ENCODE measurements around the gene EIF2A. TPM values are rescaled to one million over a fixed set of nuclear protein-coding genes. Genes with fewer than 3 reads are reported as not detected.

The EIF2A gene
- total RNA-seq, 3 donors from 2014 or later (not counting 1 experiment from before 2014, with no cell fraction given), result 102 to 124 (median 108) TPM

DNA sequence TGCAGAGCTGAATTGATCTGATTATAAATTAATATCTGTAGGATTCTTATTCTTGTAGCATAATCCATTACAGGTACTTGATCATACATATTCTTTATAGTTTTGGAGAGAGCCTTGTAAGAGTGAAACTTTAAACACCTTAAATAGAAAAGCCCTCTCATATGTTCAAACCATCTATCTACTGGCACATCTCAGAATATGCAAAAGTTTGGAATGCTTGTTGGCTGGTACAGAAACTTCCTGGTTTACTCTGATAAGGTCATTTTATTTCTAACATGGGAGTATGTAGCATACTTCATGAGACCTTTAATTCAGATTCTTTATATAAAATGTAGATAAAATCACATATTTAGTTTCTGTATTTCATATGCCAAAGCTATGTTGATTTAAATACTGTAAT is 34.6 kb downstream of the EIF2A start:
- H3K36me3 ChIP-seq (ENCODE audit: control insufficient read depth, insufficient read depth, low read length), result peaks cover 68% of the 10 kb centered on the region
- H3K27ac ChIP-seq (ENCODE audit: low read length), result no peak overlapping the region
- TF ChIP-seq, protein P1, sequence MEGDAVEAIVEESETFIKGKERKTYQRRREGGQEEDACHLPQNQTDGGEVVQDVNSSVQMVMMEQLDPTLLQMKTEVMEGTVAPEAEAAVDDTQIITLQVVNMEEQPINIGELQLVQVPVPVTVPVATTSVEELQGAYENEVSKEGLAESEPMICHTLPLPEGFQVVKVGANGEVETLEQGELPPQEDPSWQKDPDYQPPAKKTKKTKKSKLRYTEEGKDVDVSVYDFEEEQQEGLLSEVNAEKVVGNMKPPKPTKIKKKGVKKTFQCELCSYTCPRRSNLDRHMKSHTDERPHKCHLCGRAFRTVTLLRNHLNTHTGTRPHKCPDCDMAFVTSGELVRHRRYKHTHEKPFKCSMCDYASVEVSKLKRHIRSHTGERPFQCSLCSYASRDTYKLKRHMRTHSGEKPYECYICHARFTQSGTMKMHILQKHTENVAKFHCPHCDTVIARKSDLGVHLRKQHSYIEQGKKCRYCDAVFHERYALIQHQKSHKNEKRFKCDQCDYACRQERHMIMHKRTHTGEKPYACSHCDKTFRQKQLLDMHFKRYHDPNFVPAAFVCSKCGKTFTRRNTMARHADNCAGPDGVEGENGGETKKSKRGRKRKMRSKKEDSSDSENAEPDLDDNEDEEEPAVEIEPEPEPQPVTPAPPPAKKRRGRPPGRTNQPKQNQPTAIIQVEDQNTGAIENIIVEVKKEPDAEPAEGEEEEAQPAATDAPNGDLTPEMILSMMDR (IDR thresholded peaks at IDR 0.05), result no peak
- H3K4me3 Mint-ChIP-seq, result no peak overlapping the region
- H3K36me3 Mint-ChIP-seq, result peaks cover 11% of the 10 kb centered on the region
- H3K4me3 ChIP-seq (ENCODE audit: low read length), result no peak overlapping the region
- intact Hi-C loops (cut with micrococcal nuclease), result no loop called here
- no peaks in the 10 kb centered on the region for H3K27me3 ChIP-seq (ENCODE audit: control insufficient read depth, insufficient read depth, low read length)
- H3K27me3 Mint-ChIP-seq (ENCODE audit: low read depth in 2 of 2), result no peaks in the 10 kb centered on the region
- H3K4me1 ChIP-seq (ENCODE audit: control insufficient read depth, insufficient read depth, low read length), result no peaks in the 10 kb centered on the region
- no peaks in the 10 kb centered on the region for H3K9me3 Mint-ChIP-seq
- no peaks in the 10 kb centered on the region for H3K9me3 ChIP-seq (ENCODE audit: control insufficient read depth, insufficient read depth, low read length)
- no peak for ATAC-seq
- H3K4me1 Mint-ChIP-seq, result no peaks in the 10 kb centered on the region
- DNase-seq, result no peak
- peak overlapping the region in 1 of 2 donors; percentile 18 for H3K27ac Mint-ChIP-seq

DNA sequence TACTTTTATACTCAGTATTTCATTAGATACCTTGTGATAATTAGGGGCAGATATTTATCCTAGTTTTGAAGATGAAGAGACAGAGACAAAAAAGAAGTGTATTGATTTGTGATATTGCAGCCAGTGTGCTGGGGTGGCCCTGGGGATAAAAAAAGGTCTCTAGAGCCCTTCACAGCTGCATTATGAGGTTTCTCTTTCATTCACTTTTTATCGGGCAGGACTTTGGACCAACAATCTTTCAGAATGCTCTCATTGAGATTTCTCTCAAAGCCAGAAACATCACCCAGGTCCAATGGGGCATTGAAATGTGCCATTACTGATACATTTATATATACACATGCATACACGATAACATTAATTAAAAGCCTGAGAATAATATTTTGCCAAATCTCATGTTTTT is 36.0 kb downstream of the EIF2A start:
- Histone ChIP-seq H3K36me3 (ENCODE audit: control insufficient read depth, insufficient read depth, low read length) (peaks cover 63% of the 10 kb centered on the region), H3K27ac (ENCODE audit: low read length) (no peak overlapping the region), H3K4me3 (ENCODE audit: low read length) (no peak overlapping the region), H3K4me1 (ENCODE audit: control insufficient read depth, insufficient read depth, low read length) (no peaks in the 10 kb centered on the region), H3K27me3 (ENCODE audit: control insufficient read depth, insufficient read depth, low read length) (no peaks in the 10 kb centered on the region), H3K9me3 (ENCODE audit: control insufficient read depth, insufficient read depth, low read length) (no peaks in the 10 kb centered on the region)
- H3K36me3 Mint-ChIP-seq, result peaks cover 11% of the 10 kb centered on the region
- no peaks in the 10 kb centered on the region for H3K9me3 Mint-ChIP-seq
- no peaks in the 10 kb centered on the region for H3K27me3 Mint-ChIP-seq (ENCODE audit: low read depth in 2 of 2)
- DNase-seq (no peak), ATAC-seq (no peak)
- TF ChIP-seq, protein P1 (IDR thresholded peaks at IDR 0.05), result no peak
- no peaks in the 10 kb centered on the region for H3K4me1 Mint-ChIP-seq
- WGBS (ENCODE audit: insufficient coverage), result 92% methylated on average over 2 of the region's 2 CpGs
- intact Hi-C loops (cut with micrococcal nuclease), result no loop called here
- H3K4me3 Mint-ChIP-seq, result no peak overlapping the region
- no peak overlapping the region for H3K27ac Mint-ChIP-seq

DNA sequence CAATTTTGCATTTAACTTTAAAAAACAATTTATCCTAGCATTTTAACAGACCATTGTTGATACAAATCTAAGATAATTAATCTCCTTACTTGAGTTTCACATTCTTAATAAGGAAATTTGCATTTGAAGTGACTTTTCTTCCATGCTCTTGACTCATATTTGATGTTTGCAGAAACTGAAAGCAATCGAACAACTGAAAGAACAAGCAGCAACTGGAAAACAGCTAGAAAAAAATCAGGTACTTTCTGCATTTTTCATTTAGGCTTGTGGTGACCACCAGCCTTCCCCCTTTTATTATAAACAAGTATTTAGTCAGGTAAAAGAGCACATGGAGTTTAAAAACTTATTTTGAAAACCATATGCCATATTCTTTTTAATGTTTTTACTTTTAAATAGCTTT is 36.4 kb downstream of the EIF2A start:
- TF ChIP-seq, protein P1 (IDR thresholded peaks at IDR 0.05), result no peak
- DNase-seq, result no peak
- Histone ChIP-seq H3K27ac (ENCODE audit: low read length) (no peak overlapping the region), H3K27me3 (ENCODE audit: control insufficient read depth, insufficient read depth, low read length) (no peaks in the 10 kb centered on the region), H3K4me1 (ENCODE audit: control insufficient read depth, insufficient read depth, low read length) (no peaks in the 10 kb centered on the region), H3K36me3 (ENCODE audit: control insufficient read depth, insufficient read depth, low read length) (peaks cover 60% of the 10 kb centered on the region), H3K4me3 (ENCODE audit: low read length) (no peak overlapping the region), H3K9me3 (ENCODE audit: control insufficient read depth, insufficient read depth, low read length) (no peaks in the 10 kb centered on the region)
- Mint-ChIP-seq H3K9me3 (no peaks in the 10 kb centered on the region), H3K4me3 (no peak overlapping the region), H3K27ac (no peak overlapping the region), H3K36me3 (peaks cover 11% of the 10 kb centered on the region), H3K27me3 (ENCODE audit: low read depth in 2 of 2) (no peaks in the 10 kb centered on the region), H3K4me1 (no peaks in the 10 kb centered on the region)
- intact Hi-C loops (cut with micrococcal nuclease), result no loop called here
- no peak for ATAC-seq
- WGBS (ENCODE audit: insufficient coverage), result 80% methylated on average over 1 of the region's 1 CpG

DNA sequence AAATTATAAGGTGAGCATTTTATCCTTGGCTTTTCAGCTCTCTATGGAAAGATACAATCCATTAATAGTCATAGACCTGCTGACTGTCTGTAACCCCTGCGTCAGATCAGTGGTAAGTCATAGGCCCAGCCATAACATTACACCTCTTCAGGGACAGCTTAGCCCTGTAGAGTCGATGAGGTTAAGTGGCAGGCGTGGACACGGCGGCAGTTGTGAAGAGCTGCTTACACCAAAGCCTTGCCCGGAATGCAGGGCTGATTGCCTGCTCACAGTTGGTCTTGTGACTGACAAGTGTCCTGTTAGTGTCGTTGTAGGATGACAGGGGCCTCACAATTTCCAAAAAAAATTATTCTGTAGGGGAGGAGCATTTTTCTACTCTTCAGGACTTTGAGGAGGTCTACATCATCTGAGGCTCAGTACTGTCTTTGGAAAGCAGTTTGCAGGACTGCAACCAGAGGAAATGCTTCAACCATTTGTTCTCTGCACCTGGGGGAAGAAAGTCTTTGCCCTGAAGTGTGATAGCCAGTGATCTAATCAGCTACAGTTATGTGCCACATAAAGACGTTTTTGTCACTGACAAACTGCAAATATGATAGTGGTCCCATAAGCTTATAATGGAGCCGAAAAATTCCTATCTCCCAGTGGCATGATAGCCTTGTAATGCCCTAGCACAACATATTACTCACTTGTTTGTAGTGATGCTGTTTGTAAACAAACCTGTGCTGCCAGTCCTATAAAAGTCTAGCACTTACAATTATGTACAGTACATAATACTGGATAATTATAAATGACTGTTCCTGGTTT is 41.6 kb downstream of the EIF2A start:
- TF ChIP-seq, protein P1 (IDR thresholded peaks at IDR 0.05), result no peak
- WGBS (ENCODE audit: insufficient coverage), result 74% methylated on average over 9 of the region's 9 CpGs
- ATAC-seq (peak in 2 of 3 donors; percentile 25 to 59), DNase-seq (no peak)
- H3K27ac Mint-ChIP-seq, result peak overlapping the region in 1 of 2 donors; percentile 48
- H3K36me3 ChIP-seq (ENCODE audit: control insufficient read depth, insufficient read depth, low read length), result peaks cover 30% of the 10 kb centered on the region
- H3K4me1 ChIP-seq (ENCODE audit: control insufficient read depth, insufficient read depth, low read length), result no peaks in the 10 kb centered on the region
- H3K27ac ChIP-seq (ENCODE audit: low read length), result no peak overlapping the region
- intact Hi-C loops (cut with micrococcal nuclease), result no loop called here
- H3K4me1 Mint-ChIP-seq, result no peaks in the 10 kb centered on the region
- H3K9me3 ChIP-seq (ENCODE audit: control insufficient read depth, insufficient read depth, low read length), result no peaks in the 10 kb centered on the region
- H3K27me3 ChIP-seq (ENCODE audit: control insufficient read depth, insufficient read depth, low read length), result no peaks in the 10 kb centered on the region
- no peaks in the 10 kb centered on the region for H3K27me3 Mint-ChIP-seq (ENCODE audit: low read depth in 2 of 2)
- H3K4me3 ChIP-seq (ENCODE audit: low read length), result no peak overlapping the region
- H3K4me3 Mint-ChIP-seq, result no peak overlapping the region
- no peaks in the 10 kb centered on the region for H3K9me3 Mint-ChIP-seq
- peaks cover 11% of the 10 kb centered on the region for H3K36me3 Mint-ChIP-seq
